HepG2 (cell line): ENCODE measurements around the gene TEDC2. TPM values are rescaled to one million over a fixed set of nuclear protein-coding genes. Genes with fewer than 3 reads are reported as not detected.

Experiments
- DNMT3B ChIP-seq: conservative IDR thresholded peaks from 2 replicates; pipeline ENCODE4 v1.6.1; 2016; ENCODE audit warnings: missing biosample characterization, control low read depth
- HOXA5 ChIP-seq: sonication (generic); formaldehyde crosslinking; IDR thresholded peaks from 2 replicates; pipeline ENCODE4 v1.4.0; 2020; ENCODE audit warnings: missing genetic modification reagents
- MLLT10 ChIP-seq: sonication (generic); formaldehyde crosslinking; IDR thresholded peaks from 2 replicates; pipeline ENCODE4 v1.4.0; 2020; ENCODE audit warnings: missing genetic modification reagents
- PPARG ChIP-seq: conservative IDR thresholded peaks from 2 replicates; pipeline ENCODE4 v1.6.1; 2016; ENCODE audit warnings: missing biosample characterization, missing genetic modification reagents
- RBFOX2 ChIP-seq: fragments of 200-400 bp; formaldehyde crosslinking; IDR thresholded peaks from 2 replicates; pipeline ENCODE4 v1.6.1; 2017; ENCODE audit warnings: low read depth, mild to moderate bottlenecking, low read length
- SIN3A ChIP-seq: IDR thresholded peaks from 2 replicates; pipeline ENCODE4 v1.6.1; 2011; ENCODE audit warnings: low read depth, mild to moderate bottlenecking, control low read depth, low read length, borderline replicate concordance
- ZBTB3 ChIP-seq: sonication (generic); formaldehyde crosslinking; IDR thresholded peaks from 2 replicates; pipeline ENCODE4 v1.4.0; 2020; ENCODE audit warnings: low read depth, mild to moderate bottlenecking, moderate library complexity, missing genetic modification reagents, borderline replicate concordance
- ZFY ChIP-seq: sonication (generic); formaldehyde crosslinking; IDR thresholded peaks from 2 replicates; pipeline ENCODE4 v1.4.0; 2020; ENCODE audit warnings: missing genetic modification reagents
- ZIK1 ChIP-seq: sonication (generic); formaldehyde crosslinking; IDR thresholded peaks from 2 replicates; pipeline ENCODE4 v1.5.0; 2020; ENCODE audit warnings: mild to moderate bottlenecking, low read depth, missing genetic modification reagents, borderline replicate concordance
- ZNF274 ChIP-seq: sonication (generic); formaldehyde crosslinking; IDR thresholded peaks from 2 replicates; pipeline ENCODE4 v1.5.1; 2020; ENCODE audit warnings: mild to moderate bottlenecking, missing genetic modification reagents
- ZNF629 ChIP-seq: sonication (generic); formaldehyde crosslinking; conservative IDR thresholded peaks from 2 replicates; pipeline ENCODE4 v1.5.0; 2020; ENCODE audit warnings: missing genetic modification reagents
- ZSCAN25 ChIP-seq: sonication (generic); formaldehyde crosslinking; IDR thresholded peaks from 2 replicates; pipeline ENCODE4 v1.8.0; 2022; ENCODE audit warnings: mild to moderate bottlenecking, missing genetic modification reagents
- polyA plus RNA-seq, 8 experiments: library from polyadenylated mRNA; depleted of rRNA in 3 of 8; stranded (reverse) in 7 of 8; unstranded in 1 of 8; fragments of >200 nt; fragmentation: Illumina TruSeq in 4 of 8; extraction: Trizol in 4 of 8; gene quantifications; 2 replicates each; pipeline versions ENCODE4 v1.2.1 to v1.2.3, GENCODE V29; 2011 to 2016; ENCODE audit warnings: low read depth in 4 of 8, missing spikeins in 1 of 8, mixed read lengths in 1 of 8; ENCODE audit not compliant: insufficient read depth in 1 of 8
- total RNA-seq, 5 experiments: library from RNA; depleted of rRNA; stranded (reverse); fragments of >200 nt; fragmentation: Illumina TruSeq; extraction: Trizol; gene quantifications; 2 replicates each; pipeline ENCODE4 v1.2.3, GENCODE V29; 2016; ENCODE audit warnings: low read depth in 1 of 5
- TF ChIP-seq, protein P1 (sequence below), 2 experiments: sonication (generic) in 1 of 2; formaldehyde crosslinking in 1 of 2; IDR thresholded peaks; 2 replicates each; pipeline versions ENCODE4 v1.6.1 to v1.9.0; 2014 to 2022; ENCODE audit warnings: antibody characterized with exemption in 1 of 2, borderline replicate concordance in 1 of 2, inconsistent platforms in 1 of 2, low read depth in 1 of 2, missing genetic modification reagents in 1 of 2
- TF ChIP-seq, protein P2 (sequence below): sonication (generic); formaldehyde crosslinking; IDR thresholded peaks from 2 replicates; pipeline ENCODE4 v1.4.0; 2020; ENCODE audit warnings: missing genetic modification reagents
- TF ChIP-seq, protein P3 (sequence below): sonication (generic); formaldehyde crosslinking; IDR thresholded peaks from 2 replicates; pipeline ENCODE4 v1.4.0; 2020; ENCODE audit warnings: missing genetic modification reagents
- TF ChIP-seq, protein P4 (sequence below): sonication (generic); formaldehyde crosslinking; IDR thresholded peaks from 2 replicates; pipeline ENCODE4 v1.8.0; 2022; ENCODE audit warnings: low read depth, missing genetic modification reagents

TEDC2 gene
- total and polyA plus RNA-seq, 2 of the 13 experiments (the other 11 are each of a cell fraction or from before 2014, with no cell fraction given) = 6.2 to 24.4 TPM

DNA sequence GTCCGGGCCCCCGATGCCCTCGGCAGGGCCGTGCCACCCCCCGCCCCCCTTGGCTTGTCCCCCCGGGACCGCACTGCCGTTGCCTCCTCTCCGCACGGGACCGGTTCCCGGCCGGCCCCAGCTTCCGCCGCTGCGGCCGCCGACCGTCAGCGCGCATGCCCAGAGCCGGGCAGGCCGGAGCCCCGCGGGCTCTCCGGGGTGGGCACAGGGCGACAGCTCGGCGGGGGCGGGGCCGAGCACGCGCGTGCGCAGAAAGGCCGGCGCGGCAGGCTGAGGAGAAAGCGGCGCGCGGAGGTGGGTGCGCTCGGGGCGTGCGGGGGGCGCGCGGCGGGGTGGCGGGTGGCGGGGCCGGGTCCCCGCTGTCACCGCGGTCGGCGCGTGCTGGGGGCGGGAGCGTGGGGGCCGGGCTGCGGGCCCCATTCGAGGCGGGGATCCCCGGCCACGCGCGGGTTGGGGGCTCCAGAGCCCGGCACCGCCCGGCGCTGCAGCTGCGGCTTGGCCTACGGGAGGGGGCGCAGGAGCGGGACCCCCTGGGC, 15.0 kb downstream of the TEDC2 start, which contains the start of gene TBC1D24 (continued):
- TF ChIP-seq, protein P1, sequence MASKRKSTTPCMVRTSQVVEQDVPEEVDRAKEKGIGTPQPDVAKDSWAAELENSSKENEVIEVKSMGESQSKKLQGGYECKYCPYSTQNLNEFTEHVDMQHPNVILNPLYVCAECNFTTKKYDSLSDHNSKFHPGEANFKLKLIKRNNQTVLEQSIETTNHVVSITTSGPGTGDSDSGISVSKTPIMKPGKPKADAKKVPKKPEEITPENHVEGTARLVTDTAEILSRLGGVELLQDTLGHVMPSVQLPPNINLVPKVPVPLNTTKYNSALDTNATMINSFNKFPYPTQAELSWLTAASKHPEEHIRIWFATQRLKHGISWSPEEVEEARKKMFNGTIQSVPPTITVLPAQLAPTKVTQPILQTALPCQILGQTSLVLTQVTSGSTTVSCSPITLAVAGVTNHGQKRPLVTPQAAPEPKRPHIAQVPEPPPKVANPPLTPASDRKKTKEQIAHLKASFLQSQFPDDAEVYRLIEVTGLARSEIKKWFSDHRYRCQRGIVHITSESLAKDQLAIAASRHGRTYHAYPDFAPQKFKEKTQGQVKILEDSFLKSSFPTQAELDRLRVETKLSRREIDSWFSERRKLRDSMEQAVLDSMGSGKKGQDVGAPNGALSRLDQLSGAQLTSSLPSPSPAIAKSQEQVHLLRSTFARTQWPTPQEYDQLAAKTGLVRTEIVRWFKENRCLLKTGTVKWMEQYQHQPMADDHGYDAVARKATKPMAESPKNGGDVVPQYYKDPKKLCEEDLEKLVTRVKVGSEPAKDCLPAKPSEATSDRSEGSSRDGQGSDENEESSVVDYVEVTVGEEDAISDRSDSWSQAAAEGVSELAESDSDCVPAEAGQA (IDR thresholded peaks at IDR 0.05; ENCODE audit: low read depth) = no peak
- TF ChIP-seq, protein P1 (CRISPR knock-in tag; IDR thresholded peaks at IDR 0.05; ENCODE audit: borderline replicate concordance) = no peak
- TF ChIP-seq, protein P2, sequence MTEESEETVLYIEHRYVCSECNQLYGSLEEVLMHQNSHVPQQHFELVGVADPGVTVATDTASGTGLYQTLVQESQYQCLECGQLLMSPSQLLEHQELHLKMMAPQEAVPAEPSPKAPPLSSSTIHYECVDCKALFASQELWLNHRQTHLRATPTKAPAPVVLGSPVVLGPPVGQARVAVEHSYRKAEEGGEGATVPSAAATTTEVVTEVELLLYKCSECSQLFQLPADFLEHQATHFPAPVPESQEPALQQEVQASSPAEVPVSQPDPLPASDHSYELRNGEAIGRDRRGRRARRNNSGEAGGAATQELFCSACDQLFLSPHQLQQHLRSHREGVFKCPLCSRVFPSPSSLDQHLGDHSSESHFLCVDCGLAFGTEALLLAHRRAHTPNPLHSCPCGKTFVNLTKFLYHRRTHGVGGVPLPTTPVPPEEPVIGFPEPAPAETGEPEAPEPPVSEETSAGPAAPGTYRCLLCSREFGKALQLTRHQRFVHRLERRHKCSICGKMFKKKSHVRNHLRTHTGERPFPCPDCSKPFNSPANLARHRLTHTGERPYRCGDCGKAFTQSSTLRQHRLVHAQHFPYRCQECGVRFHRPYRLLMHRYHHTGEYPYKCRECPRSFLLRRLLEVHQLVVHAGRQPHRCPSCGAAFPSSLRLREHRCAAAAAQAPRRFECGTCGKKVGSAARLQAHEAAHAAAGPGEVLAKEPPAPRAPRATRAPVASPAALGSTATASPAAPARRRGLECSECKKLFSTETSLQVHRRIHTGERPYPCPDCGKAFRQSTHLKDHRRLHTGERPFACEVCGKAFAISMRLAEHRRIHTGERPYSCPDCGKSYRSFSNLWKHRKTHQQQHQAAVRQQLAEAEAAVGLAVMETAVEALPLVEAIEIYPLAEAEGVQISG = 0 out of 2 replicates have a peak, but pooled peaks have one; percentile 4
- TF ChIP-seq ZFY (CRISPR knock-in tag) = peak; percentile 21; the same call in 1 of the 2 replicates
- TF ChIP-seq PPARG (CRISPR knock-in tag) = no peak
- no peak for TF ChIP-seq ZNF629 (CRISPR knock-in tag)
- TF ChIP-seq, protein P3, sequence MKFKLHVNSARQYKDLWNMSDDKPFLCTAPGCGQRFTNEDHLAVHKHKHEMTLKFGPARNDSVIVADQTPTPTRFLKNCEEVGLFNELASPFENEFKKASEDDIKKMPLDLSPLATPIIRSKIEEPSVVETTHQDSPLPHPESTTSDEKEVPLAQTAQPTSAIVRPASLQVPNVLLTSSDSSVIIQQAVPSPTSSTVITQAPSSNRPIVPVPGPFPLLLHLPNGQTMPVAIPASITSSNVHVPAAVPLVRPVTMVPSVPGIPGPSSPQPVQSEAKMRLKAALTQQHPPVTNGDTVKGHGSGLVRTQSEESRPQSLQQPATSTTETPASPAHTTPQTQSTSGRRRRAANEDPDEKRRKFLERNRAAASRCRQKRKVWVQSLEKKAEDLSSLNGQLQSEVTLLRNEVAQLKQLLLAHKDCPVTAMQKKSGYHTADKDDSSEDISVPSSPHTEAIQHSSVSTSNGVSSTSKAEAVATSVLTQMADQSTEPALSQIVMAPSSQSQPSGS (CRISPR knock-in tag) = no peak
- TF ChIP-seq ZIK1 (CRISPR knock-in tag) = no peak
- no peak for TF ChIP-seq ZSCAN25 (CRISPR knock-in tag)
- TF ChIP-seq, protein P4, sequence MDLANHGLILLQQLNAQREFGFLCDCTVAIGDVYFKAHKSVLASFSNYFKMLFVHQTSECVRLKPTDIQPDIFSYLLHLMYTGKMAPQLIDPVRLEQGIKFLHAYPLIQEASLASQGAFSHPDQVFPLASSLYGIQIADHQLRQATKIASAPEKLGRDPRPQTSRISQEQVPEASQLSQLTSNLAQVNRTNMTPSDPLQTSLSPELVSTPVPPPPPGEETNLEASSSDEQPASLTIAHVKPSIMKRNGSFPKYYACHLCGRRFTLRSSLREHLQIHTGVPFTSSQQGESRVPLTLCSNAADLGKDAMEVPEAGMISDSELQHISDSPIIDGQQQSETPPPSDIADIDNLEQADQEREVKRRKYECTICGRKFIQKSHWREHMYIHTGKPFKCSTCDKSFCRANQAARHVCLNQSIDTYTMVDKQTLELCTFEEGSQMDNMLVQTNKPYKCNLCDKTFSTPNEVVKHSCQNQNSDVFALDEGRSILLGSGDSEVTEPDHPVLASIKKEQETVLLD = peak; percentile 30; the same call in 1 of the 2 replicates
- TF ChIP-seq DNMT3B (CRISPR knock-in tag) = no peak
- TF ChIP-seq MLLT10 = no peak
- TF ChIP-seq SIN3A = 0 out of 2 replicates have a peak, but pooled peaks have one; percentile 10
- TF ChIP-seq ZBTB3 = no peak
- TF ChIP-seq ZNF274 = no peak
- no peak for TF ChIP-seq HOXA5 (CRISPR knock-in tag)
- peak; percentile 30 for TF ChIP-seq RBFOX2
